ENCODE measurements around the gene GIT2.

GIT2 gene

DNA sequence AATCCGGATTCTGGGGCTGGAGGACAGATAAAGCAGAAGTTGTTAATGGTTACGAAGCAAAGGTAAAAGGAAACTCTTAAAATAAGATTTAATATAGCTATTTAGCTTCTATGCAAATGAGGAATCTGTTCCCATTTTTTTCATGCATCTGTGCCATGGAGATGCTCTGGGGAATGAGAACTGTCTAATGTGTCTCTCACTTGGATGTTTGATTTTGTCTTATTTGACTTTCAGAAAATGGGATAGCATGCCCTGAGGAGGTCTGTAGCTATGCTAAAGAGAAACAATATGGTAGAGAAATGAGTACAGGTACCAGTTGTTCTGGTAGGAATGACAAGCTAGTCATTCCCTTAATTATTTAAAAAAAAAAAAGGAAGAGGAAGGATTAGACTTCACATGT lies 27.9 kb upstream of the GIT2 start:
- TF ChIP-seq EZH2 (optimal IDR thresholded peaks at IDR 0.05; ENCODE audit: low read depth, low read length) (no peak), EZH2phosphoT487 (IDR thresholded peaks at IDR 0.05; ENCODE audit: low read length) (no peak)
- TF ChIP-seq, protein P1, sequence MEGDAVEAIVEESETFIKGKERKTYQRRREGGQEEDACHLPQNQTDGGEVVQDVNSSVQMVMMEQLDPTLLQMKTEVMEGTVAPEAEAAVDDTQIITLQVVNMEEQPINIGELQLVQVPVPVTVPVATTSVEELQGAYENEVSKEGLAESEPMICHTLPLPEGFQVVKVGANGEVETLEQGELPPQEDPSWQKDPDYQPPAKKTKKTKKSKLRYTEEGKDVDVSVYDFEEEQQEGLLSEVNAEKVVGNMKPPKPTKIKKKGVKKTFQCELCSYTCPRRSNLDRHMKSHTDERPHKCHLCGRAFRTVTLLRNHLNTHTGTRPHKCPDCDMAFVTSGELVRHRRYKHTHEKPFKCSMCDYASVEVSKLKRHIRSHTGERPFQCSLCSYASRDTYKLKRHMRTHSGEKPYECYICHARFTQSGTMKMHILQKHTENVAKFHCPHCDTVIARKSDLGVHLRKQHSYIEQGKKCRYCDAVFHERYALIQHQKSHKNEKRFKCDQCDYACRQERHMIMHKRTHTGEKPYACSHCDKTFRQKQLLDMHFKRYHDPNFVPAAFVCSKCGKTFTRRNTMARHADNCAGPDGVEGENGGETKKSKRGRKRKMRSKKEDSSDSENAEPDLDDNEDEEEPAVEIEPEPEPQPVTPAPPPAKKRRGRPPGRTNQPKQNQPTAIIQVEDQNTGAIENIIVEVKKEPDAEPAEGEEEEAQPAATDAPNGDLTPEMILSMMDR (IDR thresholded peaks at IDR 0.05; ENCODE audit: low read length): no peak
- Histone ChIP-seq H3K4me3 (ENCODE audit: low read length) (no peak overlapping the region), H3K79me2 (ENCODE audit: low read length) (no peaks in the 10 kb centered on the region), H3K27me3 (replicated peaks; ENCODE audit: insufficient read depth, low read length) (no peaks in the 10 kb centered on the region), H4K20me1 (ENCODE audit: insufficient read depth, low read length) (no peaks in the 10 kb centered on the region), H3F3A (ENCODE audit: insufficient read depth, low read length) (no peaks in the 10 kb centered on the region), H3K4me1 (ENCODE audit: low read length) (0 out of 2 replicates have a peak, but pooled peaks cover 4% of the 10 kb centered on the region), H3K27ac (ENCODE audit: low read length) (no peak overlapping the region), H2AFZ (ENCODE audit: low read length) (no peak overlapping the region), H3K4me2 (ENCODE audit: low read depth, low read length) (no peak overlapping the region), H3K9ac (ENCODE audit: low read length) (no peak overlapping the region), H3K9me3 (replicated peaks; ENCODE audit: insufficient read depth, low read length) (no peaks in the 10 kb centered on the region), H3K9me2 (replicated peaks; ENCODE audit: insufficient read depth, low read length) (no peaks in the 10 kb centered on the region), H3K36me3 (replicated peaks; ENCODE audit: insufficient read depth, low read length) (no peaks in the 10 kb centered on the region; the same call in 1 of the 2 replicates)
- no peak for DNase-seq

DNA sequence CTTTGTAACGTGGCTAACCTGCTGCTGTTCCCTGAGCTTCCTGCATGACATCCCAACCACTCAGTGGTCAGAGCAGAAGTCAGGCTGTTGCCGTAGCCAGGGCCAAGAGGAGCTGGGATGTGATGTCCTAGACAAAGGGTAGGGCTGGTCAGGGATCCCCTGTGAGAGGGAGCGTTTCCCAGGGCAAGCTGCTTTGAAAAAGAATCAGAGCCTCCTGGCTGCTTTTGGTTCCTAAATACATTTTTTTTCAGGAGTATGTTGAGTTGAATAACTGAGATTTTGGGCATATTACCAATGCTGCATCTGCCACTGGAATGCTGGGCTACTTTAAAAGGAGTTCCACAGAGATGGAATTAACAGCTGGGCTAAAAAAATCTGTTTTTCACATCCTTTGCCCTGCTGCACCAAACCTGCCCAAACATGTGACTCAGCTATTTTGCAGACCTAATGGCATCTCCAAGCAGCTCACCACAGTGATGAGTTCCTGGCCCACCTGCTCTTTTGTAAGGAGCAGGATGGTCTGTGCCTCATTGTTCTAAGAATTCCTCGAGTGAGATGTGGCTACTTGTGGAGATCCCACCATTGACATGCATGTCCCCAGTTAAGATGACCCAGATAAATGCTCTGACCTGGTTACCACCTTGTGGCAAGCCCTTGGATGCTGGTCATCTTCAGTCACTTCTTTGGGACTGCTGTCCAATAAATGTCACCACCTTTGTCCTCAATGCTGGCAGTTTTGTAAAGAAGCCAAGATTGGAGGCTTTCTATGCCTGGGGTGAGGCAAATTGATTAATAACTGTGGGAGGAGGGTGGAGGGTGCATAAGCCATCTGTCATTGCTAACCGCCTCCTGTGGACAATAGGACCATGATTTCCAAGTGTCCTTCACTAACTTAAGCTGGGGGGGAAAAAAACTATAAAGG lies 27.2 kb upstream of the GIT2 start:
- H3K4me1 ChIP-seq (ENCODE audit: low read length): 0 out of 2 replicates have a peak, but pooled peaks cover 4% of the 10 kb centered on the region
- H4K20me1 ChIP-seq (ENCODE audit: insufficient read depth, low read length): no peaks in the 10 kb centered on the region
- H3K36me3 ChIP-seq (replicated peaks; ENCODE audit: insufficient read depth, low read length): no peaks in the 10 kb centered on the region; the same call in 1 of the 2 replicates
- H3K79me2 ChIP-seq (ENCODE audit: low read length): no peaks in the 10 kb centered on the region
- no peak overlapping the region for H3K9ac ChIP-seq (ENCODE audit: low read length)
- H3K9me3 ChIP-seq (replicated peaks; ENCODE audit: insufficient read depth, low read length): no peaks in the 10 kb centered on the region
- no peaks in the 10 kb centered on the region for H3K9me2 ChIP-seq (replicated peaks; ENCODE audit: insufficient read depth, low read length)
- H3K27ac ChIP-seq (ENCODE audit: low read length): no peak overlapping the region
- TF ChIP-seq EZH2phosphoT487 (IDR thresholded peaks at IDR 0.05; ENCODE audit: low read length) (no peak), EZH2 (optimal IDR thresholded peaks at IDR 0.05; ENCODE audit: low read depth, low read length) (no peak)
- TF ChIP-seq, protein P1 (IDR thresholded peaks at IDR 0.05; ENCODE audit: low read length): no peak
- no peaks in the 10 kb centered on the region for H3K27me3 ChIP-seq (replicated peaks; ENCODE audit: insufficient read depth, low read length)
- no peak overlapping the region for H2AFZ ChIP-seq (ENCODE audit: low read length)
- no peak for DNase-seq
- H3F3A ChIP-seq (ENCODE audit: insufficient read depth, low read length): no peaks in the 10 kb centered on the region
- no peak overlapping the region for H3K4me3 ChIP-seq (ENCODE audit: low read length)
- H3K4me2 ChIP-seq (ENCODE audit: low read depth, low read length): no peak overlapping the region

- Histone ChIP-seq H3K27ac (ENCODE audit: low read length) (no peak overlapping the region), H4K20me1 (ENCODE audit: insufficient read depth, low read length) (no peaks in the 10 kb centered on the region), H3K36me3 (replicated peaks; ENCODE audit: insufficient read depth, low read length) (no peaks in the 10 kb centered on the region; the same call in 1 of the 2 replicates), H3K9me3 (replicated peaks; ENCODE audit: insufficient read depth, low read length) (no peaks in the 10 kb centered on the region), H2AFZ (ENCODE audit: low read length) (no peak overlapping the region), H3K4me1 (ENCODE audit: low read length) (0 out of 2 replicates have a peak, but pooled peaks cover 4% of the 10 kb centered on the region), H3K79me2 (ENCODE audit: low read length) (no peaks in the 10 kb centered on the region), H3F3A (ENCODE audit: insufficient read depth, low read length) (no peaks in the 10 kb centered on the region), H3K4me3 (ENCODE audit: low read length) (no peak overlapping the region), H3K9ac (ENCODE audit: low read length) (no peak overlapping the region), H3K9me2 (replicated peaks; ENCODE audit: insufficient read depth, low read length) (no peaks in the 10 kb centered on the region), H3K4me2 (ENCODE audit: low read depth, low read length) (no peak overlapping the region), H3K27me3 (replicated peaks; ENCODE audit: insufficient read depth, low read length) (no peaks in the 10 kb centered on the region)
- no peak for DNase-seq
- no peak for TF ChIP-seq EZH2 (optimal IDR thresholded peaks at IDR 0.05; ENCODE audit: low read depth, low read length)
- TF ChIP-seq EZH2phosphoT487 (IDR thresholded peaks at IDR 0.05; ENCODE audit: low read length): no peak
- TF ChIP-seq, protein P1 (IDR thresholded peaks at IDR 0.05; ENCODE audit: low read length): no peak
Observed at GRCh38 chr12:110020956-110021355, 24.8 kb upstream of the GIT2 start.

Measured in MM.1S (cell line).